Stomach smooth muscle (tissue), 2 donors: ENCODE measurements around the gene TRIM75.
"Not testable (repeated sequence)": the region's sequence is repeated elsewhere in the genome, so short reads cannot be mapped to it uniquely, and the experiment has no call there.

Source experiments
- H3K27ac ChIP-seq: one replicate; pipeline ENCODE4 v1.7.0; 2013; ENCODE audit warnings: mild to moderate bottlenecking, low read length, inconsistent platforms
- H3K27me3 ChIP-seq, 2 donors: one replicate each; pipeline ENCODE4 v1.7.0; 2013; ENCODE audit warnings: low read length in 2 of 2; ENCODE audit not compliant: insufficient read depth in 2 of 2, control insufficient read depth in 1 of 2
- H3K36me3 ChIP-seq, 2 donors: one replicate each; pipeline ENCODE4 v1.7.0; 2013; ENCODE audit warnings: low read length in 2 of 2; ENCODE audit not compliant: control insufficient read depth in 2 of 2, insufficient read depth in 2 of 2
- H3K4me1 ChIP-seq: one replicate; pipeline ENCODE4 v1.7.0; 2013; ENCODE audit warnings: low read length; ENCODE audit not compliant: control insufficient read depth, insufficient read depth
- H3K4me3 ChIP-seq, 2 donors: one replicate each; pipeline ENCODE4 v1.7.0; 2013; ENCODE audit warnings: low read length in 2 of 2
- H3K9ac ChIP-seq, 2 donors: one replicate each; pipeline ENCODE4 v1.7.0; 2013; ENCODE audit warnings: low read length in 2 of 2, mild to moderate bottlenecking in 1 of 2
- H3K9me3 ChIP-seq, 2 donors: one replicate each; pipeline ENCODE4 v1.7.0; 2013; ENCODE audit warnings: low read length in 2 of 2; ENCODE audit not compliant: control insufficient read depth in 2 of 2
- donor health status: healthy.
- donor health status: Pancreatic carcinoma.

Gene TRIM75

DNA sequence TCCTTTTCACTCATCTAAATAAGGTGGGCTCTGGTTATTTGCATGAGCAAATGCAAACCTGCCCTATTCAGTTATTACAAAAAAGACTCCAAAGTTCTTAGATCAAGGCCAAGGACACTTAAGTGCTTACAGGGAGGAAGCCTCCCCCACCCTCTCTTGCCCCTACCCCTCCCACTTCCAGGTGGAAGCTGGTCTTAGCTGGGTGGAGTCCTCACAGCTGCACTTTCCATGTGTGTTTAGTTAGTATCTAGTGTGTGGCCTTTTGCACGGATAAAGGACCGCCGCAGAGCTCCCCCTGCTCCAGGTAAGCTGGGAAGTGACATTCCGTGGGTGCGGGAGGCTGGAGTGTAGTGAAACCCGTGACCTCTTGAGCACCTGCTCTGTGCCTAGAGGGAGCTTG is at the start of gene TRIM75:
TSS of gene TRIM75 (plus strand) at position 222 of the 400 bp plus-strand sequence. CDS start 5,282 bp downstream, outside the sequence.
- no peak within 1 kb of the TSS for H3K4me3 ChIP-seq
- H3K4me1 ChIP-seq, result no peaks in the 10 kb centered on the region
- no peaks in the 10 kb centered on the region for H3K27me3 ChIP-seq
- H3K27ac ChIP-seq, result no peak within 1 kb of the TSS
- H3K9me3 ChIP-seq, result no peaks in the 10 kb centered on the region
- H3K36me3 ChIP-seq, result no peaks in the 10 kb centered on the region
- no peak within 1 kb of the TSS for H3K9ac ChIP-seq

DNA sequence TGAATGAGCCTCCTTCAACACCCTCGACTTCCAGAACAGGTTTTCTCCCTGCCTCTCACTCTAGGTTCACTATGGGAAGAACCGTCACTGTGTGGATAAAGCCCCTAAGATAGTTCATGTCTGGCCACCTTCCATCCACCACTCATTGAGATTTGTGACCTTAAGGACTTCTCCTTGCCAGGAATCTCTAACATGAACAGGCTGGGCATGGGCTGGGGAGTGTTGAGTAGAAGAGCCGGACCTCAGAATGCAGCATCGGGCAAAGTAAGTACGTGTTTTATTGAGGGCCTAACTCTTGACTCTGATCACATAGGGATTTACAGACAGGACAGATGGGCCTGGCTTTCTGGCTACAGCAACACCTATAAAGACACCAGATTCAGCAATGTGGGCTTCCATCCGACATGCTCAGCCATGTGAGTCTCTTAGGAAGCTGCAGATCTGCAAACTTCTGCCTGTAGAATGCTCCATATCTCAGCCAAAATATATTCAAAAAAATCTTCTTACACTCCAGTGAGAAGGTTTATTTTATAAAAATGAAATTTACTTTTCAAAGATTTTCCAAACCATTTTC is 48.2 kb upstream of the TRIM75 start:
- H3K4me3 ChIP-seq, result no peak overlapping the region
- H3K27ac ChIP-seq, result no peak overlapping the region
- H3K27me3 ChIP-seq, result no peaks in the 10 kb centered on the region
- H3K4me1 ChIP-seq, result no peaks in the 10 kb centered on the region
- no peaks in the 10 kb centered on the region for H3K9me3 ChIP-seq
- H3K9ac ChIP-seq, result no peak overlapping the region
- no peaks in the 10 kb centered on the region for H3K36me3 ChIP-seq

DNA sequence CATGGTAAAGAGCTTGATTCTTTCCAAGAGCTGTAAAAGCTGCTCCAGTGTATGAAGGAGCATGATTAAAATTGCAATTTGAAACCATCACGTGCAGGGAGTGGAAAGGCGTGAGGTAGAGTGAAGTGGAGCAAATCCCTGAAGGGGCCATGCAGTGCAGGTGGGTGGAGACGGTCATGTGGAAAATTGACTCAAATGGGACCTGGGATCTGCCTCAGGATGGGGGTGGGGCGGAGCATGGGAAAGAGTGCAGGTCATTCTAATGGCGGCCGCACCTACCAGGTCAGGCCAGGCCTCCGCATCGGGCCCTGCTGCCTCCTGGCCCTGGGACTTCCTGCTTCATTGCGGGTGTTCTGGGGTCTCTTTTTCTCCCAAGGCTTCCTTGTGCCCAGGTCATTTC is 47.2 kb upstream of the TRIM75 start:
- no peaks in the 10 kb centered on the region for H3K9me3 ChIP-seq
- H3K4me1 ChIP-seq, result no peaks in the 10 kb centered on the region
- no peak overlapping the region for H3K9ac ChIP-seq
- H3K27ac ChIP-seq, result no peak overlapping the region
- no peaks in the 10 kb centered on the region for H3K36me3 ChIP-seq
- H3K27me3 ChIP-seq, result no peaks in the 10 kb centered on the region
- no peak overlapping the region for H3K4me3 ChIP-seq

DNA sequence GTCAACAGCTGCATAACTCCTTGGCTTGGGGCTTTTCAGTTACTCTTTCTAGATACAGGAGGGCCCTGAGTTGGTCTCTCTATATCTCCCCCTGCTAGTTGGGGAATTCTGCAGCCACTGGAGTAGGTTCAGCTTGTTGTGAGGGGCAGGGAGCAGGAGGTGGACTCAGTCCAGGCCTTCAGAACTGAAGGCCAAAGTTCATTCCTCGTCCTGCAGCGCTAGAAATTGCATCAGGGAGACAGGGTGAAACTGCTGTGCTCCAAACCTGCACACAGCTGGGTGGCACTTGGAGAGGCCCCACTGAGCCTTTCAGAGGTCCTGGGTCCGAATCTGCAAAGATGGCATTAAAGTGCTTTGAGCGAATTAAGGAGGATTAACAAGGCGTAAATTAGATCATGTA is 46.8 kb upstream of the TRIM75 start:
- Histone ChIP-seq H3K9ac (no peak overlapping the region), H3K27me3 (no peaks in the 10 kb centered on the region), H3K9me3 (no peaks in the 10 kb centered on the region), H3K4me3 (no peak overlapping the region), H3K4me1 (no peaks in the 10 kb centered on the region), H3K36me3 (no peaks in the 10 kb centered on the region), H3K27ac (no peak overlapping the region)

DNA sequence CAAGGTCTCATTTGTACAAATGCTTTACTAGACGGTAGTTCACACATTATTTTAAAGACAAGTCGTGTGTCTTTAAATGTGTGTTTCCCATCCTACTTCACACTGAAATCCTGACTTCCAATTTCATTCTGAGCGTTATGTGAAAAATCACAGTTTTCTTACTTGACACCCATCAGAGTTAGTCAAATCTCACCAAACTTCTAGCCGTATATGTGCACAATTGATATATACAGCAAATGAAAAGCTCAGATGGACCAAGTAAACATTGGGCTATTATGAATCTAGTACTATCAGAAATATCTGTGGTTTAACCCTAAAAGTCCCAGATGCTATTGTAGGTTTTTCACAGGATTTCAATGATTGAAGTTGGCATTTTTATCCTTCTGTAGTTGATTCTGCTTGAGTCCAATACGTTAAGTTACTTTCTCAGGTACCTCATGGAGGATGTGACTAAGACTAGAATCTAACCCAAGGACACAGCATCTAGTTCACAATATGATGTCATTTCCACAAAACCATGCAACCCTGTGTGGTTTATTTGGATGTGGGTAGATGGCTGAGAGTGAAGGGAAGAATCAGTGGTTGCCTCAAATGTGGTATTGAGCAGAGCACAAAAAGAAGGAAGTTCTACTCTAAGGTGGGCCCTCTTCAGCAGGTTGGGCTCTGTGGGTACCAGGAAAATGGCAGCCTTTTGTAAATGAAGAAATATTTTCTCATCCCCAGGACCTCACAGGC is 44.0 kb upstream of the TRIM75 start:
- no peaks in the 10 kb centered on the region for H3K4me1 ChIP-seq
- no peaks in the 10 kb centered on the region for H3K27me3 ChIP-seq
- no peaks in the 10 kb centered on the region for H3K36me3 ChIP-seq
- H3K9me3 ChIP-seq, result no peaks in the 10 kb centered on the region
- no peak overlapping the region for H3K4me3 ChIP-seq
- no peak overlapping the region for H3K9ac ChIP-seq
- H3K27ac ChIP-seq, result no peak overlapping the region

DNA sequence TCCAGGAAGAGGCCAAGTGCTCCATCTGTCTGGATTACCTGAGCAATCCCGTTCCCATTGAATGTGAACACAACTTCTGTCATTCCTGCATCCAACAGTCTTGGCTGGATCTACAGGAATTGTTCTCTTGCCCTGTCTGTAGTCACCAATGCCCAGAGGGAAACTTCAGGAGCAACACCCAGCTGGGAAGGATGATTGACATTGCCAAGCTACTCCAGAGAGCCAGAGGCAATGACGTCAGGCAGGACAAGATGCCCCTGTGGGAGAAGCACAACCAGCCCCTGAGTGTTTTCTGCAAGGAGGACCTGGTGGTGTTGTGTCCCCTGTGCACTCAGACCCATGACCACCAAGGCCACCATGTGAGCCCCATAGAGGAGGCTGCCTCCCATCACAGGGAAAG is 43.2 kb upstream of the TRIM75 start:
- Histone ChIP-seq H3K36me3 (no peaks in the 10 kb centered on the region), H3K9me3 (no peaks in the 10 kb centered on the region), H3K27ac (no peak overlapping the region), H3K9ac (no peak overlapping the region), H3K27me3 (no peaks in the 10 kb centered on the region), H3K4me3 (no peak overlapping the region), H3K4me1 (no peaks in the 10 kb centered on the region)

DNA sequence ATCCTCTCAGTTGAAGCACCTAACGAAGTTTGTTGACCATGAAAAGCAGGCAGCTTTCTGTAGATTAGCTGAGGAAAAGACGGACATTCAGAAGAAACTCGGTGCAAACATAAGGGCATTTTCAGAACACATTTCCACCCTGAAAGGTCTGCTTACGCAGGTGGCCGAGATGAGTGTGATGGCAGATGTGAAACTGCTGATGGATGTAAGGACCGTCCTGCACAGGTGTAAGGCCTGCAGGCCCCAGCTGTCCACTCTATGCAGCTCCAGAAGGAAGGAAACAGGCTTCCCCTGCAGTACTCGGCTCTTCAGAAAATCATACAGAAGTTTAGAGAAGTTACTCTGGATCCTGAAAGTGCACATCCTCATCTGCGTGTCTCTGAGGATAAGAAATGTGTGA is 42.7 kb upstream of the TRIM75 start:
- no peak overlapping the region for H3K4me3 ChIP-seq
- no peaks in the 10 kb centered on the region for H3K4me1 ChIP-seq
- no peak overlapping the region for H3K9ac ChIP-seq
- H3K27me3 ChIP-seq, result no peaks in the 10 kb centered on the region
- no peaks in the 10 kb centered on the region for H3K36me3 ChIP-seq
- no peak overlapping the region for H3K27ac ChIP-seq
- no peaks in the 10 kb centered on the region for H3K9me3 ChIP-seq

DNA sequence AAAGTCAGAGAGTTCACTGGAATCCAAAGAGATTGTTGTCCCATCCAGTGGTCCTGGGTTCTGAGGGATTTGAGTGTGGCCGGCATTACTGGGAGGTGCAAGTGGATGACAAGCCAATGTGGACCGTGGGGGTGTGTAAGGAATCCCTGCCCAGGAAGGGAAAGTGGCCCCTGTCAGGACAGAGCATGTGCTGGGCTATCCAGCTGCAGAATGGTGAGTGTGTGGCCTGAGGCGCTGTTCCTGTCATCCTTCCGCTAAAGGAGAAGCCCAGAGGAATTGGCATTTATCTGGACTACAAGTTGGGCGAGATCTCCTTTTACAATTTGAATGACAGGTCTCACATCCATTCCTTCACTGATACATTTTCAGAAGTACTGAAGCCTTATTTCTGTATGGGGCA is 42.3 kb upstream of the TRIM75 start:
- Histone ChIP-seq H3K9ac (no peak overlapping the region), H3K4me3 (no peak overlapping the region), H3K36me3 (no peaks in the 10 kb centered on the region)

DNA sequence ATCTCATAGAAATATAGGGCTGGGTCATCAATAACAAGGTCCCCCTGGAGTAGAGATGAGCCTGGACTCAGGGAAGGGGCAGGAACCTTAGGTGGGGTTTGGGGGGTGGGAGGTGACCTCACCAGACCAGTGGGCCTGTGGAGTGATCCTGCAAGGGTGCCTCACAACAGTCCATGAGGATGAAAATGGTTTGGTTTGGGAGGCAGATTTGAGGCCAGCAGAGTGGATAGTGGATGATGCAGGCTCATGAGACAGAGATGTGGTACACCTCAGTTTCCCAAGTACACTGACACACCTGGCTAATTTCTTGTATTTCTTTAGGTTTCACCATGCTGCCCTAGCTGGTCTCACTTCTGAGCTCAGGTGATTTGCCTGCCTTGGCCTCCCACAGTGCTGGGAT is 40.0 kb upstream of the TRIM75 start:
- Histone ChIP-seq H3K27me3 (no peaks in the 10 kb centered on the region), H3K36me3 (no peaks in the 10 kb centered on the region), H3K4me3 (no peak overlapping the region), H3K9me3 (no peaks in the 10 kb centered on the region), H3K27ac (no peak overlapping the region), H3K4me1 (no peaks in the 10 kb centered on the region), H3K9ac (no peak overlapping the region)

More for the DNA sequence above, 42.3 kb upstream of the TRIM75 start:
- H3K9me3 ChIP-seq, result no peaks in the 10 kb centered on the region
- H3K4me1 ChIP-seq, result no peaks in the 10 kb centered on the region
- H3K27me3 ChIP-seq, result no peaks in the 10 kb centered on the region
- no peak overlapping the region for H3K27ac ChIP-seq

DNA sequence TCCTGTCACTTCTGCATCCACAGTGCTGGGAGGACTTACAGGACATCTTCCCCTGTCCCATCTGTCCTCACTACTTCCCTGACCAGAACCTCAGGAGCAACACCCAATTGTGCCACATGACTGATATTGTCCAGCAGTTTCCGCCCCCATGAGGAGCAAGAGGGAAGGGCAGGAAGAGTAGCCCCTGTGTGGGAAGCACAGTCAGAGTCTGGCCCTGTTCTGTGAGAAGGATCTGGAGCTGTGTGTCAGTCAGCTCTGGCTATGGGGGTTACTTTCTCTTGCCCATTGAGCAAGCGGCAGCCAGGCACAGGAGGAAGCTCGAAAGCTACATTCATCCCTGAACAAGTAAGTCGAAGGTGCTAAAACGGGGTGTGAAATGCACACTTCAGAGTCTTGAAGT is 36.7 kb upstream of the TRIM75 start:
- Histone ChIP-seq H3K27me3 (no peaks in the 10 kb centered on the region), H3K4me1 (no peaks in the 10 kb centered on the region), H3K9me3 (no peaks in the 10 kb centered on the region), H3K36me3 (no peaks in the 10 kb centered on the region), H3K27ac (no peak overlapping the region), H3K4me3 (no peak overlapping the region), H3K9ac (no peak overlapping the region)

DNA sequence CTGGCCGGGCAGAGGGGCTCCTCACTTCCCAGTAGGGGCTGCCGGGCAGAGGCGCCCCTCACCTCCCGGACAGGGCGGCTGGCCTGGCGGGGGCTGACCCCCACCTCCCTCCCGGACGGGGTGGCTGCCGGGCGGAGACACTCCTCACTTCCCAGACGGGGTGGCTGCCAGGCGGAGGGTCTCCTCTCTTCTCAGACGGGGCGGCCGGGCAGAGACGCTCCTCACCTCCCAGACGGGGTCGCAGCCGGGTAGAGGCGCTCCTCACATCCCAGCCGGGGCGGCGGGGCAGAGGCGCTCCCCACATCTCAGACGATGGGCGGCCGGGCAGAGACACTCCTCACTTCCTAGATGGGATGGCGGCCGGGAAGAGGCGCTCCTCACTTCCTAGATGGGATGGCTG is 33.7 kb upstream of the TRIM75 start:
- not testable (repeated sequence) for H3K27me3 ChIP-seq, H3K36me3 ChIP-seq, H3K4me1 ChIP-seq, H3K9me3 ChIP-seq, H3K9ac ChIP-seq, H3K27ac ChIP-seq, H3K4me3 ChIP-seq
